SK-N-MC (cell line): Measurements from ENCODE around the gene SP140L.
"Not testable (repeated sequence)": the region's sequence is repeated elsewhere in the genome, so short reads cannot be mapped to it uniquely, and the experiment has no call there.

Experiments
- EZH2 ChIP-seq: fragments of 200-600 bp; sonication (generic); IDR thresholded peaks from one replicate; pipeline ENCODE4 v1.6.1; 2017; ENCODE audit warnings: antibody characterized with exemption
- FOXP2 ChIP-seq: optimal IDR thresholded peaks from 2 replicates; pipeline ENCODE3; 2011; ENCODE audit warnings: mild to moderate bottlenecking, moderate library complexity; ENCODE audit not compliant: insufficient read depth; ENCODE audit errors: extremely low read length, control extremely low read depth
- POLR2AphosphoS5 ChIP-seq: IDR thresholded peaks from 2 replicates; pipeline ENCODE4 v1.6.1; 2012; ENCODE audit warnings: mild to moderate bottlenecking, low read depth, low read length, borderline replicate concordance

DNA sequence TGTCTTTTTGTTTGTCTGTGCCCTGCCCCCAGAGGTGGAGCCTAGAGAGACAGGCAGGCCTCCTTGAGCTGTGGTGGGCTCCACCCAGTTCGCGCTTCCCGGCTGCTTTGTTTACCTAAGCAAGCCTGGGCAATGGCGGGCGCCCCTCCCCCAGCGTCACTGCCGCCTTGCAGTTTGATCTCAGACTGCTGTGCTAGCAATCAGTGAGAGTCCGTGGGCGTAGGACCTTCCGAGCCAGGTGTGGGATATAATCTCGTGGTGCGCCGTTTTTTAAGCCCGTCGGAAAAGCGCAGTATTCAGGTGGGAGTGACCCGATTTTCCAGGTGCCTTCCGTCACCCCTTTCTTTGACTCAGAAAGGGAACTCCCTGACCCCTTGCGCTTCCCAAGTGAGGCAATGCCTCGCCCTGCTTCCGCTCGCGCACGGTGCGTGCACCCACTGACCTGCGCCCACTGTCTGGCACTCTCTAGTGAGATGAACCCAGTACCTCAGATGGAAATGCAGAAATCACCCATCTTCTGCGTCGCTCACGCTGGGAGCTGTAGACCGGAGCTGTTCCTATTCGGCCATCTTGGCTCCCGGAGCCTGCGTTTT, 15.0 kb downstream of the SP140L start:
- not testable (repeated sequence) for TF ChIP-seq FOXP2, POLR2AphosphoS5, EZH2
